H1 (cell line): ENCODE measurements around the gene SQOR. TPM values are rescaled to one million over a fixed set of nuclear protein-coding genes. Genes with fewer than 3 reads are reported as not detected.

Source experiments
- CTCF ChIP-seq, 3 experiments: IDR thresholded peaks; 1 replicate in 2 of 3; 2 replicates in 1 of 3; pipeline versions ENCODE4 v1.5.1 to v1.6.1; 2011; ENCODE audit warnings: low read length in 3 of 3, mild to moderate bottlenecking in 3 of 3, inconsistent platforms in 2 of 3, low read depth in 1 of 3, moderate library complexity in 1 of 3; ENCODE audit not compliant: insufficient read depth in 1 of 3; ENCODE audit errors: control extremely low read depth in 1 of 3
- RXRA ChIP-seq: IDR thresholded peaks from 2 replicates; pipeline ENCODE4 v1.6.1; 2011; ENCODE audit warnings: low read depth, mild to moderate bottlenecking, low read length, moderate library complexity; ENCODE audit not compliant: insufficient read depth
- polyA plus RNA-seq, 7 experiments: library from polyadenylated mRNA; depleted of rRNA in 3 of 7; stranded (reverse) in 5 of 7; unstranded in 2 of 7; fragments of >200 nt in 5 of 7; fragments of 200-250 nt in 2 of 7; gene quantifications; 1 replicate in 5 of 7; 2 replicates in 1 of 7; 4 replicates in 1 of 7; pipeline versions ENCODE4 v1.2.1 to v1.2.3, GENCODE V29; 2011 to 2013; ENCODE audit warnings: missing spikeins in 2 of 7, mixed read lengths in 2 of 7
- total RNA-seq: library from RNA; stranded (reverse); fragmentation: NEBNext Ultra II Directional; extraction: Animal tissue kit (Norgen Biotek cat#: 25700); gene quantifications from 2 replicates; pipeline ENCODE4 v1.2.1, GENCODE V29; 2021

SQOR gene
- total and polyA plus RNA-seq, 2 of the 8 experiments (the other 6 are each of a cell fraction or from before 2014, with no cell fraction given): 0.20 to 0.22 TPM

GRCh38 chr15:45705510-45706473 is 71.0 kb downstream of the SQOR start (continued):
- peak; percentile 67 to 90 (median 74) for TF ChIP-seq CTCF (IDR thresholded peaks at IDR 0.05; ENCODE audit: control extremely low read depth in 1 of 3, insufficient read depth in 1 of 3, low read depth in 1 of 3, low read length in 3 of 3)
- TF ChIP-seq RXRA: no peak
- TF ChIP-seq, all 59 proteins: peak for 8
